GM12878 (cell line): Measurements from ENCODE around the gene C5orf46. TPM values are rescaled to one million over a fixed set of nuclear protein-coding genes. Genes with fewer than 3 reads are reported as not detected.

ENCODE experiments used
- ATAC-seq: fragments of 200-7000 bp; cut with Tn5 transposase; 3 replicates; pipeline ENCODE4 v1.9.1; 2020; ENCODE audit warnings: mild to moderate bottlenecking, moderate library complexity
- BruUV-seq: library from RNA; stranded (reverse); fragments of 400-500 nt; replicated peaks from 2 replicates; lab custom pipeline; 2021; lab: Mats Ljungman, UMichigan
- CTCF ChIA-PET: fragments of 300-600 bp; sonication (Branson Sonifier 250); formaldehyde crosslinking; extraction: SDS; loops from one replicate; lab custom pipeline; 2021; ENCODE audit warnings: inconsistent platforms; lab: Yijun Ruan, JAX
- POLR2A ChIA-PET: fragments of 350-600 bp; formaldehyde crosslinking; extraction: SDS; loops from one replicate; lab custom pipeline; 2021; ENCODE audit warnings: inconsistent platforms; lab: Charles Lee
- RAD21 ChIA-PET: fragments of 300-600 bp; sonication (Branson Sonifier 250); formaldehyde crosslinking; loops from one replicate; lab custom pipeline; 2023; ENCODE audit warnings: antibody characterized with exemption; ENCODE audit not compliant: unreplicated experiment; lab: Charles Lee
- SMC1A ChIA-PET: fragments of 300-600 bp; sonication (Branson Sonifier 250); formaldehyde crosslinking; loops from one replicate; lab custom pipeline; 2023; ENCODE audit not compliant: unreplicated experiment, uncharacterized antibody; lab: Charles Lee
- DNase-seq: peaks from one replicate; pipeline ENCODE4 v3.0.0-alpha.2; 2011; ENCODE audit warnings: low read depth, low spot score
- FAIRE-seq: peaks from 3 replicates; lab custom pipeline; 2011; peaks lifted over from hg19 to GRCh38; lab: Jason Lieb, UNC
- H2AFZ ChIP-seq: 2 replicates; pipeline ENCODE4 v1.6.0; 2011; ENCODE audit warnings: low read depth, low read length, control low read depth; ENCODE audit not compliant: control insufficient read depth
- H3K27ac ChIP-seq: 2 replicates; pipeline ENCODE4 v1.5.1; 2011; ENCODE audit warnings: control low read depth; ENCODE audit not compliant: control insufficient read depth, insufficient read depth
- H3K27me3 ChIP-seq, 2 experiments: replicated peaks in 1 of 2; 2 replicates each; pipeline versions ENCODE4 v1.6.0 to v1.6.1; 2011; ENCODE audit warnings: low read length in 1 of 2; ENCODE audit not compliant: control insufficient read depth in 2 of 2, insufficient read depth in 2 of 2
- H3K36me3 ChIP-seq, 2 experiments: 2 replicates each; pipeline ENCODE4 v1.5.1; 2011; ENCODE audit warnings: low read length in 1 of 2; ENCODE audit not compliant: control insufficient read depth in 2 of 2, insufficient read depth in 2 of 2
- H3K4me1 ChIP-seq: 2 replicates; pipeline ENCODE4 v1.6.1; 2011; ENCODE audit warnings: mild to moderate bottlenecking, low read length, moderate library complexity, mixed read lengths; ENCODE audit not compliant: control insufficient read depth, insufficient read depth
- H3K4me2 ChIP-seq: 2 replicates; pipeline ENCODE4 v1.6.0; 2011; ENCODE audit warnings: control low read depth; ENCODE audit not compliant: control insufficient read depth, insufficient read depth
- H3K4me3 ChIP-seq: fragments of 200-600 bp; sonication (generic); 2 replicates; pipeline ENCODE4 v1.5.1; 2016
- H3K79me2 ChIP-seq: 2 replicates; pipeline ENCODE4 v1.6.0; 2011; ENCODE audit warnings: low read length; ENCODE audit not compliant: control insufficient read depth, insufficient read depth
- H3K9ac ChIP-seq: 2 replicates; pipeline ENCODE4 v1.8.0; 2011; ENCODE audit warnings: low read length, control low read depth, mixed read lengths; ENCODE audit not compliant: control insufficient read depth, insufficient read depth
- H3K9me3 ChIP-seq: replicated peaks from 3 replicates; pipeline ENCODE4 v1.5.1; 2011; ENCODE audit warnings: mild to moderate bottlenecking, low read length; ENCODE audit not compliant: control insufficient read depth, insufficient read depth
- H4K20me1 ChIP-seq: 2 replicates; pipeline ENCODE4 v1.6.0; 2011; ENCODE audit not compliant: control insufficient read depth, insufficient read depth
- ASH2L ChIP-seq: fragments of 300-600, 200-600 bp; sonication (generic); IDR thresholded peaks from 2 replicates; pipeline ENCODE4 v1.6.1; 2017; ENCODE audit warnings: low read depth, mild to moderate bottlenecking, borderline replicate concordance
- BCL3 ChIP-seq: IDR thresholded peaks from 2 replicates; pipeline ENCODE4 v1.6.1; 2011; ENCODE audit warnings: borderline replicate concordance, low read depth, mild to moderate bottlenecking, moderate library complexity, low read length; ENCODE audit not compliant: insufficient read depth, poor library complexity, severe bottlenecking
- CBFB ChIP-seq: IDR thresholded peaks from 2 replicates; pipeline ENCODE4 v1.6.1; 2016; ENCODE audit warnings: antibody characterized with exemption, low read depth
- CHD1 ChIP-seq: IDR thresholded peaks from 2 replicates; pipeline ENCODE4 v1.6.1; 2012; ENCODE audit warnings: low read depth, low read length, improper control_type of control experiment
- EGR1 ChIP-seq, 2 experiments: IDR thresholded peaks; 1 replicate in 1 of 2; 2 replicates in 1 of 2; pipeline ENCODE4 v1.6.1; 2011 to 2012; ENCODE audit warnings: low read depth in 2 of 2, low read length in 2 of 2, borderline replicate concordance in 1 of 2, mild to moderate bottlenecking in 1 of 2, moderate library complexity in 1 of 2
- FOXK2 ChIP-seq: fragments of 450-650 bp; IDR thresholded peaks from 2 replicates; pipeline ENCODE4 v1.6.1; 2017; ENCODE audit warnings: mild to moderate bottlenecking, moderate library complexity
- IKZF2 ChIP-seq, 2 experiments: fragments of 450-650 bp; IDR thresholded peaks; 2 replicates each; pipeline ENCODE4 v1.6.1; 2017; ENCODE audit warnings: mild to moderate bottlenecking in 2 of 2, moderate library complexity in 2 of 2
- MTA2 ChIP-seq: fragments of 450-650 bp; IDR thresholded peaks from 2 replicates; pipeline ENCODE4 v1.6.1; 2016; ENCODE audit warnings: low read depth, mild to moderate bottlenecking, moderate library complexity
- MYC ChIP-seq: IDR thresholded peaks from 2 replicates; pipeline ENCODE4 v1.6.1; 2011; ENCODE audit warnings: mild to moderate bottlenecking, low read length, moderate library complexity, inconsistent platforms; ENCODE audit not compliant: insufficient read depth, insufficient replicate concordance, insufficient read length, severe bottlenecking
- POLR2AphosphoS2 ChIP-seq: IDR thresholded peaks from 2 replicates; pipeline ENCODE4 v1.6.1; 2011; ENCODE audit warnings: low read depth, mild to moderate bottlenecking, low read length, improper control_type of control experiment, moderate library complexity
- SKIL ChIP-seq: fragments of 450-650 bp; IDR thresholded peaks from 2 replicates; pipeline ENCODE4 v1.6.1; 2017; ENCODE audit warnings: mild to moderate bottlenecking, low read depth, inconsistent platforms; ENCODE audit not compliant: poor library complexity, severe bottlenecking
- SMAD5 ChIP-seq: IDR thresholded peaks from 2 replicates; pipeline ENCODE4 v1.6.1; 2016; ENCODE audit warnings: antibody characterized with exemption, low read depth
- STAT3 ChIP-seq: IDR thresholded peaks from 2 replicates; pipeline ENCODE4 v1.6.1; 2011; ENCODE audit warnings: low read depth, low read length, improper control_type of control experiment
- USF2 ChIP-seq: IDR thresholded peaks from 2 replicates; pipeline ENCODE4 v1.6.1; 2011; ENCODE audit warnings: low read depth, low read length, improper control_type of control experiment, borderline replicate concordance
- ZBTB11 ChIP-seq: fragments of 450-650 bp; formaldehyde crosslinking; IDR thresholded peaks from 2 replicates; pipeline ENCODE4 v1.5.0; 2022; ENCODE audit warnings: mild to moderate bottlenecking, missing genetic modification characterization
- ZSCAN29 ChIP-seq: fragments of 450-650 bp; IDR thresholded peaks from 2 replicates; pipeline ENCODE4 v1.6.1; 2017; ENCODE audit warnings: mild to moderate bottlenecking, moderate library complexity
- ZZZ3 ChIP-seq: IDR thresholded peaks from 2 replicates; pipeline ENCODE4 v1.6.1; 2011; ENCODE audit warnings: low read depth; ENCODE audit not compliant: control insufficient read depth, insufficient read length
- WGBS: methylation state at CpG from one replicate; pipeline ENCODE4 v1.1.6; 2016; ENCODE audit warnings: low lambda C conversion rate; ENCODE audit not compliant: insufficient replicate concordance, insufficient coverage; ENCODE audit errors: missing lambda C conversion rate; 5-methylcytosine and 5-hydroxymethylcytosine counted together
- in situ Hi-C: fragments of 300-500 bp; cut with MboI; formaldehyde crosslinking; loops from 9 replicates; pipeline ENCODE4 v1.14.3; 2018; ENCODE audit warnings: mixed read lengths
- intact Hi-C: fragments of 100-400 bp; cut with micrococcal nuclease; formaldehyde crosslinking; loops from one replicate; pipeline ENCODE4 v1.14.2; 2022; ENCODE audit not compliant: unreplicated experiment
- polyA plus RNA-seq, 11 experiments: library from polyadenylated mRNA; depleted of rRNA in 4 of 11; unstranded in 6 of 11; stranded (reverse) in 5 of 11; fragments of >200 nt; fragmentation: Nextera tagmentation in 4 of 11; fragmentation: Illumina TruSeq in 1 of 11; extraction: Ambion mirVana in 4 of 11; extraction: Trizol in 1 of 11; gene quantifications; 1 replicate in 1 of 11; 2 replicates in 10 of 11; pipeline versions ENCODE4 v1.2.1 to v1.2.3, GENCODE V29; 2011 to 2016; ENCODE audit warnings: inconsistent platforms in 2 of 11, missing spikeins in 2 of 11, low read depth in 1 of 11
- total RNA-seq, 4 experiments: library from RNA; depleted of rRNA in 3 of 4; stranded (reverse); fragments of >200 nt in 3 of 4; fragmentation: Illumina TruSeq in 1 of 4; extraction: Trizol in 1 of 4; gene quantifications; 2 replicates each; pipeline versions ENCODE4 v1.2.1 to v1.2.3, GENCODE V29; 2013 to 2021

C5orf46 gene
- total and polyA plus RNA-seq, 10 of the 15 experiments (the other 5 are each of a cell fraction or from before 2014, with no cell fraction given): not detected

- ChIA-PET POLR2A (interaction anchor here (0.7 kb wide), 1 partner anchor 57 kb away, joined by 3 read pairs; no protein-coding TSS in a partner anchor), SMC1A (no interaction called here), RAD21 (no interaction called here), CTCF (interaction anchor here (1.0 to 1.2 kb wide), 2 partner anchors 15 to 17 kb away, joined by 3 read pairs; no protein-coding TSS in a partner anchor)
- intact Hi-C loops (no loop called here), in situ Hi-C loops (no loop called here)
- 16% methylated on average over 12 of the region's 12 CpGs for WGBS
- Histone ChIP-seq H3K4me1 (no peaks in the 10 kb centered on the region), H3K27ac (no peak overlapping the region), H3K9ac (no peak overlapping the region), H3K4me3 (no peak overlapping the region), H3K79me2 (no peaks in the 10 kb centered on the region), H4K20me1 (no peaks in the 10 kb centered on the region), H3K4me2 (no peak overlapping the region), H3K9me3 (no peaks in the 10 kb centered on the region), H2AFZ (no peak overlapping the region), H3K27me3 (no peaks in the 10 kb centered on the region; a peak in 1 of 4 replicates), H3K36me3 (no peaks in the 10 kb centered on the region)
- FAIRE-seq (no peak), DNase-seq (no peak), ATAC-seq (no peak)
- no TSS peak for BruUV-seq
- no peak for TF ChIP-seq USF2
- no peak for TF ChIP-seq STAT3
- TF ChIP-seq FOXK2: no peak
- TF ChIP-seq ZBTB11: no peak
- no peak for TF ChIP-seq SMAD5
- TF ChIP-seq MYC: no peak
- TF ChIP-seq BCL3: no peak
- no peak for TF ChIP-seq ZZZ3
- TF ChIP-seq ZSCAN29: no peak
- TF ChIP-seq CBFB: no peak
- no peak for TF ChIP-seq MTA2
- no peak for TF ChIP-seq ASH2L
- no peak for TF ChIP-seq CHD1
- no peak for TF ChIP-seq IKZF2 (IDR thresholded peaks at IDR 0.05)
- no peak for TF ChIP-seq POLR2AphosphoS2
- no peak for TF ChIP-seq SKIL
- no peak for TF ChIP-seq EGR1 (IDR thresholded peaks at IDR 0.05; ENCODE audit: borderline replicate concordance in 1 of 2, low read depth in 2 of 2, low read length in 2 of 2)
These were observed 4.7 kb downstream of the C5orf46 start for GRCh38 chr5:147901599-147902039.
